HepG2 (cell line): ENCODE data around the gene IL21R. TPM values are rescaled to one million over a fixed set of nuclear protein-coding genes. Genes with fewer than 3 reads are reported as not detected.

Experiments
- ATAC-seq: fragments of 200-7000 bp; cut with Tn5 transposase; 3 replicates; pipeline ENCODE4 v1.9.1; 2020; ENCODE audit warnings: mild to moderate bottlenecking, moderate library complexity
- BruUV-seq: library from RNA; stranded (reverse); fragments of 400-500 nt; replicated peaks from 2 replicates; lab custom pipeline; 2021; lab: Mats Ljungman, UMichigan
- CTCF ChIA-PET: fragments of 300-600 bp; formaldehyde crosslinking; extraction: SDS; loops from one replicate; lab custom pipeline; 2021; ENCODE audit warnings: low total read pairs, inconsistent platforms, low intra/inter-chr PET ratio; lab: Yijun Ruan, JAX
- POLR2A ChIA-PET: fragments of 350-600 bp; sonication (Branson Sonifier 250); formaldehyde crosslinking; loops from one replicate; lab custom pipeline; 2020; ENCODE audit warnings: antibody characterized with exemption, inconsistent platforms; lab: Yijun Ruan, JAX
- DNase-seq: peaks from one replicate; pipeline ENCODE4 v3.0.0-alpha.2; 2015; ENCODE audit warnings: low spot score
- FAIRE-seq: peaks from 3 replicates; lab custom pipeline; 2011; peaks lifted over from hg19 to GRCh38; lab: Jason Lieb, UNC
- H2AFZ ChIP-seq: one replicate; pipeline ENCODE4 v1.6.1; 2011; ENCODE audit warnings: low read length, inconsistent platforms
- H3K27ac ChIP-seq: fragments of 300-600 bp; 3 replicates; pipeline ENCODE4 v1.8.0; 2011; ENCODE audit warnings: mixed run types, mild to moderate bottlenecking, mixed read lengths, low read length, inconsistent platforms; ENCODE audit not compliant: insufficient read depth; ENCODE audit errors: extremely low read length
- H3K27me3 ChIP-seq, 2 experiments: fragments of 200-600 bp in 1 of 2; 2 replicates in 1 of 2; 3 replicates in 1 of 2; pipeline versions ENCODE4 v1.6.0 to v1.8.0; 2011; ENCODE audit warnings: low read length in 2 of 2, mild to moderate bottlenecking in 2 of 2, moderate library complexity in 2 of 2, inconsistent platforms in 1 of 2; ENCODE audit not compliant: insufficient read depth in 2 of 2, control insufficient read depth in 1 of 2
- H3K36me3 ChIP-seq, 2 experiments: fragments of 200-600 bp in 1 of 2; replicated peaks in 1 of 2; 2 replicates in 1 of 2; 3 replicates in 1 of 2; pipeline versions ENCODE4 v1.5.1 to v1.8.0; 2011; ENCODE audit warnings: low read length in 2 of 2, inconsistent platforms in 1 of 2; ENCODE audit not compliant: insufficient read depth in 2 of 2, control insufficient read depth in 1 of 2
- H3K4me1 ChIP-seq: 2 replicates; pipeline ENCODE4 v1.5.1; 2012; ENCODE audit warnings: low read length, inconsistent platforms; ENCODE audit not compliant: insufficient read depth
- H3K4me2 ChIP-seq: 2 replicates; pipeline ENCODE4 v1.6.0; 2011; ENCODE audit warnings: low read depth, low read length, inconsistent platforms
- H3K4me3 ChIP-seq, 3 experiments: fragments of 200-600 bp in 1 of 3; sonication (generic), shearing (Covaris generic) in 1 of 3; replicated peaks in 1 of 3; 2 replicates each; pipeline ENCODE4 v1.5.1; 2011 to 2016; ENCODE audit warnings: low read length in 3 of 3, inconsistent platforms in 2 of 3, low read depth in 2 of 3, mild to moderate bottlenecking in 2 of 3, control low read depth in 1 of 3, mixed read lengths in 1 of 3; ENCODE audit not compliant: insufficient read depth in 1 of 3
- H3K79me2 ChIP-seq: one replicate; pipeline ENCODE4 v1.6.1; 2011; ENCODE audit warnings: low read length, inconsistent platforms; ENCODE audit not compliant: insufficient read depth
- H3K9ac ChIP-seq: 2 replicates; pipeline ENCODE4 v1.6.0; 2011; ENCODE audit warnings: mild to moderate bottlenecking, low read depth, low read length, inconsistent platforms; ENCODE audit not compliant: insufficient read depth
- H3K9me3 ChIP-seq: 2 replicates; pipeline ENCODE4 v1.5.1; 2012; ENCODE audit warnings: mild to moderate bottlenecking, low read length
- H4K20me1 ChIP-seq: 2 replicates; pipeline ENCODE4 v1.6.0; 2011; ENCODE audit warnings: inconsistent platforms, mild to moderate bottlenecking, low read length, moderate library complexity; ENCODE audit not compliant: insufficient read depth
- ATF2 ChIP-seq: sonication (generic); formaldehyde crosslinking; IDR thresholded peaks from 2 replicates; pipeline ENCODE4 v1.4.0; 2020; ENCODE audit warnings: missing genetic modification reagents
- CBX1 ChIP-seq: IDR thresholded peaks from one replicate; pipeline ENCODE4 v1.6.1; 2016; ENCODE audit warnings: antibody characterized with exemption, low read depth
- IRF2 ChIP-seq: IDR thresholded peaks from 2 replicates; pipeline ENCODE4 v1.6.1; 2018; ENCODE audit warnings: missing genetic modification reagents, missing compliant biosample characterization
- KDM2A ChIP-seq: sonication (generic); formaldehyde crosslinking; IDR thresholded peaks from 2 replicates; pipeline ENCODE4 v1.4.0; 2020; ENCODE audit warnings: low read depth, missing genetic modification reagents, borderline replicate concordance
- KLF12 ChIP-seq: sonication (generic); formaldehyde crosslinking; IDR thresholded peaks from 2 replicates; pipeline ENCODE4 v1.4.0; 2020; ENCODE audit warnings: missing genetic modification reagents, borderline replicate concordance
- RORA ChIP-seq: sonication (generic); formaldehyde crosslinking; IDR thresholded peaks from 2 replicates; pipeline ENCODE4 v1.5.0; 2020; ENCODE audit warnings: mild to moderate bottlenecking, missing genetic modification reagents, moderate library complexity
- SRF ChIP-seq: IDR thresholded peaks from 2 replicates; pipeline ENCODE4 v1.6.1; 2011; ENCODE audit warnings: mild to moderate bottlenecking, low read depth, low read length, moderate library complexity
- STAT6 ChIP-seq: sonication (generic); formaldehyde crosslinking; IDR thresholded peaks from 2 replicates; pipeline ENCODE4 v1.4.0; 2020; ENCODE audit warnings: missing genetic modification reagents, mild to moderate bottlenecking, borderline replicate concordance
- THAP9 ChIP-seq: sonication (generic); formaldehyde crosslinking; IDR thresholded peaks from 2 replicates; pipeline ENCODE4; 2020; ENCODE audit warnings: missing genetic modification reagents, mild to moderate bottlenecking, borderline replicate concordance
- ZNF230 ChIP-seq: sonication (generic); formaldehyde crosslinking; IDR thresholded peaks from 2 replicates; pipeline ENCODE4 v1.4.0; 2020; ENCODE audit warnings: mild to moderate bottlenecking, missing genetic modification reagents
- ZNF598 ChIP-seq: sonication (generic); formaldehyde crosslinking; IDR thresholded peaks from 2 replicates; pipeline ENCODE4 v1.5.1; 2020; ENCODE audit warnings: mild to moderate bottlenecking, missing genetic modification reagents, borderline replicate concordance
- WGBS: methylation state at CpG from one replicate; pipeline ENCODE4 v1.1.6; 2017; ENCODE audit warnings: low lambda C conversion rate; 5-methylcytosine and 5-hydroxymethylcytosine counted together
- in situ Hi-C: cut with HindIII; loops from 2 replicates; pipeline ENCODE4 v1.10.0; 2017; ENCODE audit warnings: low pct_unique_long_range_greater_than_20kb; ENCODE audit not compliant: extremely low pct_ligation_motif_present
- intact Hi-C: fragments of 100-400 bp; cut with micrococcal nuclease; formaldehyde crosslinking; loops from one replicate; pipeline ENCODE4 v1.10.0; 2022; ENCODE audit not compliant: unreplicated experiment
- polyA plus RNA-seq, 8 experiments: library from polyadenylated mRNA; depleted of rRNA in 3 of 8; stranded (reverse) in 7 of 8; unstranded in 1 of 8; fragments of >200 nt; fragmentation: Illumina TruSeq in 4 of 8; extraction: Trizol in 4 of 8; gene quantifications; 2 replicates each; pipeline versions ENCODE4 v1.2.1 to v1.2.3, GENCODE V29; 2011 to 2016; ENCODE audit warnings: low read depth in 4 of 8, missing spikeins in 1 of 8, mixed read lengths in 1 of 8; ENCODE audit not compliant: insufficient read depth in 1 of 8
- total RNA-seq, 5 experiments: library from RNA; depleted of rRNA; stranded (reverse); fragments of >200 nt; fragmentation: Illumina TruSeq; extraction: Trizol; gene quantifications; 2 replicates each; pipeline ENCODE4 v1.2.3, GENCODE V29; 2016; ENCODE audit warnings: low read depth in 1 of 5

Gene IL21R
- total and polyA plus RNA-seq, 2 of the 13 experiments (the other 11 are each of a cell fraction or from before 2014, with no cell fraction given) = 0.49 to 0.64 TPM

GRCh38 chr16:27476240-27476639 lies 74.3 kb downstream of the IL21R start (continued):
- TF ChIP-seq STAT6 (CRISPR knock-in tag) = no peak
- no peak for TF ChIP-seq KLF12 (CRISPR knock-in tag)
- TF ChIP-seq SRF = no peak
- no peak for TF ChIP-seq ATF2 (CRISPR knock-in tag)
- TF ChIP-seq RORA (CRISPR knock-in tag) = no peak

GRCh38 chr16:27480761-27481160 lies 78.8 kb downstream of the IL21R start:
- Histone ChIP-seq H3K9ac (no peak overlapping the region), H2AFZ (no peak overlapping the region), H3K27me3 (no peaks in the 10 kb centered on the region), H3K4me1 (0 out of 2 replicates have a peak, but pooled peaks cover 7% of the 10 kb centered on the region), H3K9me3 (no peaks in the 10 kb centered on the region), H3K36me3 (peaks cover 61 to 82% of the 10 kb centered on the region in 2 experiments), H4K20me1 (no peaks in the 10 kb centered on the region), H3K27ac (no peak overlapping the region), H3K79me2 (no peaks in the 10 kb centered on the region), H3K4me3 (no peak overlapping the region), H3K4me2 (no peak overlapping the region)
- DNase-seq (no peak), FAIRE-seq (no peak), ATAC-seq (no peak)
- BruUV-seq = no TSS peak
- in situ Hi-C loops (no loop called here), intact Hi-C loops (no loop called here)
- WGBS = 92% methylated on average over 7 of the region's 7 CpGs
- POLR2A ChIA-PET = no interaction called here
- CTCF ChIA-PET = no interaction called here
- no peak for TF ChIP-seq KDM2A (CRISPR knock-in tag)
- TF ChIP-seq ZNF230 (CRISPR knock-in tag) = no peak
- no peak for TF ChIP-seq IRF2 (CRISPR knock-in tag)
- no peak for TF ChIP-seq THAP9 (CRISPR knock-in tag)
- TF ChIP-seq CBX1 = no peak
- no peak for TF ChIP-seq ZNF598 (CRISPR knock-in tag)
- TF ChIP-seq STAT6 (CRISPR knock-in tag) = no peak
